HL-60 (cell line): ENCODE measurements around the gene PCCA.

ENCODE experiments used
- GABPA ChIP-seq: IDR thresholded peaks from 2 replicates; pipeline ENCODE4 v1.6.1; 2012; ENCODE audit warnings: low read depth
- POLR2AphosphoS5 ChIP-seq: IDR thresholded peaks from 2 replicates; pipeline ENCODE4 v1.6.1; 2012; ENCODE audit warnings: low read depth
- SPI1 ChIP-seq: IDR thresholded peaks from 2 replicates; pipeline ENCODE4 v1.6.1; 2012; ENCODE audit warnings: low read depth, mild to moderate bottlenecking, borderline replicate concordance
- TF ChIP-seq, protein P1 (sequence below): IDR thresholded peaks from one replicate; pipeline ENCODE4 v1.5.1; 2011; ENCODE audit warnings: low read length, control low read depth, inconsistent platforms; ENCODE audit not compliant: insufficient read depth
- TF ChIP-seq, protein P2 (sequence below): IDR thresholded peaks from 2 replicates; pipeline ENCODE4 v1.6.1; 2012; ENCODE audit warnings: low read depth; ENCODE audit not compliant: insufficient replicate concordance

DNA sequence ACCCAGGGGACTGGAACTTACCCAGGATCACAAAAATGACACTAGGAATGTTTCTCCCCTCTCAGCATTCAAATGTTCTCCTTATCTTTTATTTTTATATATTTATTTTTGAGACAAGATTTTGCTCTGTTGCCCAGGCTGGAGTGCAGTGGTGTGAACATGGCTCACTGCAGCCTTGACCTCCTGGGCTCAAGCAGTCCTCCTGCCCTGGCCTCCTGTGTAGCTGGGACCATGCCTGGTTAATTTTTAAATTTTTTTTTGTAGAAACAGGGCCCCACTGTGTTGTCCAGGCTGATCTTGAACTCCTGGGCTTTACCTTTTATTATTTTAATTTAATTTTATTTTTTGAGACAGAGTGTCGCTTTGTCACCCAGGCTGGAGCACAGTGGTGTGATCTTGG, 108.2 kb downstream of the PCCA start:
- TF ChIP-seq, protein P1, sequence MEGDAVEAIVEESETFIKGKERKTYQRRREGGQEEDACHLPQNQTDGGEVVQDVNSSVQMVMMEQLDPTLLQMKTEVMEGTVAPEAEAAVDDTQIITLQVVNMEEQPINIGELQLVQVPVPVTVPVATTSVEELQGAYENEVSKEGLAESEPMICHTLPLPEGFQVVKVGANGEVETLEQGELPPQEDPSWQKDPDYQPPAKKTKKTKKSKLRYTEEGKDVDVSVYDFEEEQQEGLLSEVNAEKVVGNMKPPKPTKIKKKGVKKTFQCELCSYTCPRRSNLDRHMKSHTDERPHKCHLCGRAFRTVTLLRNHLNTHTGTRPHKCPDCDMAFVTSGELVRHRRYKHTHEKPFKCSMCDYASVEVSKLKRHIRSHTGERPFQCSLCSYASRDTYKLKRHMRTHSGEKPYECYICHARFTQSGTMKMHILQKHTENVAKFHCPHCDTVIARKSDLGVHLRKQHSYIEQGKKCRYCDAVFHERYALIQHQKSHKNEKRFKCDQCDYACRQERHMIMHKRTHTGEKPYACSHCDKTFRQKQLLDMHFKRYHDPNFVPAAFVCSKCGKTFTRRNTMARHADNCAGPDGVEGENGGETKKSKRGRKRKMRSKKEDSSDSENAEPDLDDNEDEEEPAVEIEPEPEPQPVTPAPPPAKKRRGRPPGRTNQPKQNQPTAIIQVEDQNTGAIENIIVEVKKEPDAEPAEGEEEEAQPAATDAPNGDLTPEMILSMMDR, result no peak
- TF ChIP-seq SPI1, result no peak
- no peak for TF ChIP-seq POLR2AphosphoS5
- TF ChIP-seq, protein P2, sequence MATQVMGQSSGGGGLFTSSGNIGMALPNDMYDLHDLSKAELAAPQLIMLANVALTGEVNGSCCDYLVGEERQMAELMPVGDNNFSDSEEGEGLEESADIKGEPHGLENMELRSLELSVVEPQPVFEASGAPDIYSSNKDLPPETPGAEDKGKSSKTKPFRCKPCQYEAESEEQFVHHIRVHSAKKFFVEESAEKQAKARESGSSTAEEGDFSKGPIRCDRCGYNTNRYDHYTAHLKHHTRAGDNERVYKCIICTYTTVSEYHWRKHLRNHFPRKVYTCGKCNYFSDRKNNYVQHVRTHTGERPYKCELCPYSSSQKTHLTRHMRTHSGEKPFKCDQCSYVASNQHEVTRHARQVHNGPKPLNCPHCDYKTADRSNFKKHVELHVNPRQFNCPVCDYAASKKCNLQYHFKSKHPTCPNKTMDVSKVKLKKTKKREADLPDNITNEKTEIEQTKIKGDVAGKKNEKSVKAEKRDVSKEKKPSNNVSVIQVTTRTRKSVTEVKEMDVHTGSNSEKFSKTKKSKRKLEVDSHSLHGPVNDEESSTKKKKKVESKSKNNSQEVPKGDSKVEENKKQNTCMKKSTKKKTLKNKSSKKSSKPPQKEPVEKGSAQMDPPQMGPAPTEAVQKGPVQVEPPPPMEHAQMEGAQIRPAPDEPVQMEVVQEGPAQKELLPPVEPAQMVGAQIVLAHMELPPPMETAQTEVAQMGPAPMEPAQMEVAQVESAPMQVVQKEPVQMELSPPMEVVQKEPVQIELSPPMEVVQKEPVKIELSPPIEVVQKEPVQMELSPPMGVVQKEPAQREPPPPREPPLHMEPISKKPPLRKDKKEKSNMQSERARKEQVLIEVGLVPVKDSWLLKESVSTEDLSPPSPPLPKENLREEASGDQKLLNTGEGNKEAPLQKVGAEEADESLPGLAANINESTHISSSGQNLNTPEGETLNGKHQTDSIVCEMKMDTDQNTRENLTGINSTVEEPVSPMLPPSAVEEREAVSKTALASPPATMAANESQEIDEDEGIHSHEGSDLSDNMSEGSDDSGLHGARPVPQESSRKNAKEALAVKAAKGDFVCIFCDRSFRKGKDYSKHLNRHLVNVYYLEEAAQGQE, result no peak
- TF ChIP-seq GABPA, result no peak
